K562 (cell line): Measurements from ENCODE around the gene ITGB2. TPM values are rescaled to one million over a fixed set of nuclear protein-coding genes. Genes with fewer than 3 reads are reported as not detected.

ENCODE experiments used
- CBX2 ChIP-seq: fragments of 200-600 bp; sonication (generic); IDR thresholded peaks from one replicate; pipeline ENCODE4 v1.6.1; 2012; ENCODE audit warnings: mild to moderate bottlenecking, low read length, inconsistent platforms; ENCODE audit not compliant: insufficient read depth, poor library complexity, severe bottlenecking
- CTBP1 ChIP-seq: fragments of 450-650 bp; IDR thresholded peaks from 2 replicates; pipeline ENCODE4 v1.6.1; 2016; ENCODE audit warnings: borderline replicate concordance
- ETV5 ChIP-seq: sonication (generic); formaldehyde crosslinking; IDR thresholded peaks from 2 replicates; pipeline ENCODE4 v1.4.0; 2020; ENCODE audit warnings: low read depth, mild to moderate bottlenecking, missing genetic modification reagents
- FOXJ2 ChIP-seq: fragments of 200-800 bp; sonication (Bioruptor generic); IDR thresholded peaks from 2 replicates; pipeline ENCODE4 v1.6.1; 2016; ENCODE audit warnings: missing genetic modification characterization, missing compliant biosample characterization
- GATAD2A ChIP-seq: fragments of 450-650 bp; IDR thresholded peaks from 2 replicates; pipeline ENCODE4 v1.6.1; 2017
- HSF4 ChIP-seq: fragments of 250-450 bp; sonication (Bioruptor Pico); IDR thresholded peaks from 2 replicates; pipeline ENCODE4 v2.1.2; 2022; ENCODE audit warnings: mild to moderate bottlenecking, moderate library complexity, borderline replicate concordance
- MAFG ChIP-seq: fragments of 450-650 bp; conservative IDR thresholded peaks from 2 replicates; pipeline ENCODE4 v1.6.1; 2016; ENCODE audit warnings: missing genetic modification characterization, missing compliant biosample characterization
- MEIS2 ChIP-seq: fragments of 450-650 bp; IDR thresholded peaks from 2 replicates; pipeline ENCODE4 v1.6.1; 2014; ENCODE audit warnings: mild to moderate bottlenecking; ENCODE audit not compliant: partially characterized antibody
- NFRKB ChIP-seq: fragments of 450-650 bp; IDR thresholded peaks from 2 replicates; pipeline ENCODE4 v1.6.1; 2016; ENCODE audit warnings: low read depth
- NR2C2 ChIP-seq, 2 experiments: fragments of 200-800 bp in 1 of 2; sonication (Bioruptor generic) in 1 of 2; sonication (generic) in 1 of 2; formaldehyde crosslinking in 1 of 2; IDR thresholded peaks; 2 replicates each; pipeline versions ENCODE4 v1.6.1 to v1.8.0; 2016 to 2022; ENCODE audit warnings: mild to moderate bottlenecking in 1 of 2, missing compliant biosample characterization in 1 of 2, missing genetic modification characterization in 1 of 2, missing genetic modification reagents in 1 of 2
- PTRF ChIP-seq: fragments of 450-650 bp; IDR thresholded peaks from 2 replicates; pipeline ENCODE4 v1.6.1; 2016; ENCODE audit warnings: mild to moderate bottlenecking, missing genetic modification characterization, missing compliant biosample characterization
- SMARCA5 ChIP-seq: fragments of 450-650 bp; IDR thresholded peaks from 2 replicates; pipeline ENCODE4 v1.6.1; 2016
- ZNF436 ChIP-seq: fragments of 250-450, 450-650 bp; sonication (Bioruptor Pico); formaldehyde crosslinking; IDR thresholded peaks from 2 replicates; pipeline ENCODE4 v1.7.0; 2020; ENCODE audit warnings: mild to moderate bottlenecking
- polyA plus RNA-seq, 8 experiments: library from polyadenylated mRNA; depleted of rRNA in 4 of 8; stranded (reverse) in 5 of 8; unstranded in 3 of 8; fragments of >200 nt; fragmentation: Nextera tagmentation in 2 of 8; fragmentation: Illumina TruSeq in 1 of 8; extraction: Ambion mirVana in 2 of 8; extraction: Trizol in 1 of 8; gene quantifications; 2 replicates each; pipeline versions ENCODE4 v1.2.1 to v1.2.3, GENCODE V29; 2011 to 2014; ENCODE audit warnings: inconsistent platforms in 1 of 8, missing spikeins in 1 of 8
- total RNA-seq, 7 experiments: library from RNA; depleted of rRNA in 6 of 7; stranded (reverse); fragments of >200 nt in 6 of 7; fragmentation: Illumina TruSeq in 2 of 7; extraction: Trizol in 2 of 7; gene quantifications; 2 replicates each; pipeline versions ENCODE4 v1.2.1 to v1.2.3, GENCODE V29; 2011 to 2021; ENCODE audit warnings: low replicate concordance in 1 of 7
- TF ChIP-seq, protein P1 (sequence below): sonication (generic); formaldehyde crosslinking; IDR thresholded peaks from 2 replicates; pipeline ENCODE4 v1.8.1; 2023; ENCODE audit warnings: mild to moderate bottlenecking, missing genetic modification reagents
- TF ChIP-seq, protein P2 (sequence below): fragments of 250-450 bp; sonication (Bioruptor Pico); IDR thresholded peaks from 2 replicates; pipeline ENCODE4 v1.5.0; 2020; ENCODE audit warnings: mild to moderate bottlenecking
- TF ChIP-seq, protein P3 (sequence below): fragments of 150-350 bp; conservative IDR thresholded peaks from 2 replicates; pipeline ENCODE4 v1.6.1; 2014; ENCODE audit warnings: low read length
- TF ChIP-seq, protein P4 (sequence below): fragments of 450-650 bp; formaldehyde crosslinking; IDR thresholded peaks from 2 replicates; pipeline ENCODE4 v1.4.0; 2020; ENCODE audit warnings: mild to moderate bottlenecking, moderate library complexity
- TF ChIP-seq, protein P5 (sequence below), 2 experiments: IDR thresholded peaks; 2 replicates each; pipeline ENCODE4 v1.6.1; 2012; ENCODE audit warnings: improper control_type of control experiment in 2 of 2, low read depth in 2 of 2, low read length in 2 of 2, borderline replicate concordance in 1 of 2

Gene ITGB2
- total and polyA plus RNA-seq, 9 of the 15 experiments (the other 6 are each of a cell fraction or from before 2014, with no cell fraction given): 0.07 to 1.3 (median 0.51) TPM; not detected in 2

DNA sequence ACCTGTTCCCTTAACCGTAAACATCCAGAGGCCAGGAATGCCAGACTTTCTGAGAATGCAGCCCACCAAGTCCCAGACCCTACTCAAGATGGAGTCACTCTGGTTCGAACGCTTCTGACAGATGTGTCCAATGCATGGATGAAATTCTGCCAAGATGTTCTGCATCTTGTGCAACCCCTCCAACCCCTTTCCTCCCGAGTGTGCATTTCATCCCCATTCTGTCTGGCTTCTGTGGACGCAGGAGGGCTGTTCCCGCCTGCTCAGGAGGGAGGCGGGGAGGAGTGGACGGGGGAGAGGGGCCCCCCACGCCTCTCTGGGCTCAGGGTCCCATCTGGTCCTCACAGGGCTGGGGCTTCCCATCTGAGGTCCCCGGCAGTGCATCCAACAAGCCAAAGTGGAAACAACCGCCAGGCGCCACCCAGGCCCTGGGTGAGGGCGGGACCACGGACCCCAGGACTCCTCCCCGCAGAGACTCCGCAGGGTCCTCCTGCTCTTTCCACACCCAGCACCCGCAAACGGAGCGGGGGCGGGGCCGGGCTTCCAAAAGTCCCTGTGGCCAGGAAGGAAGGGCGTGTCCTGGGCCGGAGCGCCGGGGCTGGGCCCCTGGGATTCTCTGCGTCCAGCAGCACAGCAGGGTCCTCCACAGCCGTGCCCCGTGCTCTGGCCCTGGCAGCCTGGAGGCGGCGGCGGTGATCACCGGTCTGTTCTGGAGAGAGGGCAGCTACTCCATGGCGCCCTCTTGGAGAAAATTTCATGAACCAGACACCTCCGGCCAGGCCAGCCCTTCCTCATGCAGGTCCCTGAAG, 75.1 kb downstream of the ITGB2 start (continued):
- TF ChIP-seq, protein P1, sequence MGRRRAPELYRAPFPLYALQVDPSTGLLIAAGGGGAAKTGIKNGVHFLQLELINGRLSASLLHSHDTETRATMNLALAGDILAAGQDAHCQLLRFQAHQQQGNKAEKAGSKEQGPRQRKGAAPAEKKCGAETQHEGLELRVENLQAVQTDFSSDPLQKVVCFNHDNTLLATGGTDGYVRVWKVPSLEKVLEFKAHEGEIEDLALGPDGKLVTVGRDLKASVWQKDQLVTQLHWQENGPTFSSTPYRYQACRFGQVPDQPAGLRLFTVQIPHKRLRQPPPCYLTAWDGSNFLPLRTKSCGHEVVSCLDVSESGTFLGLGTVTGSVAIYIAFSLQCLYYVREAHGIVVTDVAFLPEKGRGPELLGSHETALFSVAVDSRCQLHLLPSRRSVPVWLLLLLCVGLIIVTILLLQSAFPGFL (CRISPR knock-in tag): no peak
- peak; percentile 89 for TF ChIP-seq PTRF (tag)
- TF ChIP-seq ZNF436 (CRISPR knock-in tag): no peak
- peak; percentile 73 for TF ChIP-seq CTBP1
- TF ChIP-seq, protein P2, sequence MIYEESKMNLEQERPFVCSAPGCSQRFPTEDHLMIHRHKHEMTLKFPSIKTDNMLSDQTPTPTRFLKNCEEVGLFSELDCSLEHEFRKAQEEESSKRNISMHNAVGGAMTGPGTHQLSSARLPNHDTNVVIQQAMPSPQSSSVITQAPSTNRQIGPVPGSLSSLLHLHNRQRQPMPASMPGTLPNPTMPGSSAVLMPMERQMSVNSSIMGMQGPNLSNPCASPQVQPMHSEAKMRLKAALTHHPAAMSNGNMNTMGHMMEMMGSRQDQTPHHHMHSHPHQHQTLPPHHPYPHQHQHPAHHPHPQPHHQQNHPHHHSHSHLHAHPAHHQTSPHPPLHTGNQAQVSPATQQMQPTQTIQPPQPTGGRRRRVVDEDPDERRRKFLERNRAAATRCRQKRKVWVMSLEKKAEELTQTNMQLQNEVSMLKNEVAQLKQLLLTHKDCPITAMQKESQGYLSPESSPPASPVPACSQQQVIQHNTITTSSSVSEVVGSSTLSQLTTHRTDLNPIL (CRISPR knock-in tag): 0 out of 2 replicates have a peak, but pooled peaks have one; percentile 47
- 0 out of 2 replicates have a peak, but pooled peaks have one; percentile 73 for TF ChIP-seq HSF4
- no peak for TF ChIP-seq MEIS2
- TF ChIP-seq, protein P3, sequence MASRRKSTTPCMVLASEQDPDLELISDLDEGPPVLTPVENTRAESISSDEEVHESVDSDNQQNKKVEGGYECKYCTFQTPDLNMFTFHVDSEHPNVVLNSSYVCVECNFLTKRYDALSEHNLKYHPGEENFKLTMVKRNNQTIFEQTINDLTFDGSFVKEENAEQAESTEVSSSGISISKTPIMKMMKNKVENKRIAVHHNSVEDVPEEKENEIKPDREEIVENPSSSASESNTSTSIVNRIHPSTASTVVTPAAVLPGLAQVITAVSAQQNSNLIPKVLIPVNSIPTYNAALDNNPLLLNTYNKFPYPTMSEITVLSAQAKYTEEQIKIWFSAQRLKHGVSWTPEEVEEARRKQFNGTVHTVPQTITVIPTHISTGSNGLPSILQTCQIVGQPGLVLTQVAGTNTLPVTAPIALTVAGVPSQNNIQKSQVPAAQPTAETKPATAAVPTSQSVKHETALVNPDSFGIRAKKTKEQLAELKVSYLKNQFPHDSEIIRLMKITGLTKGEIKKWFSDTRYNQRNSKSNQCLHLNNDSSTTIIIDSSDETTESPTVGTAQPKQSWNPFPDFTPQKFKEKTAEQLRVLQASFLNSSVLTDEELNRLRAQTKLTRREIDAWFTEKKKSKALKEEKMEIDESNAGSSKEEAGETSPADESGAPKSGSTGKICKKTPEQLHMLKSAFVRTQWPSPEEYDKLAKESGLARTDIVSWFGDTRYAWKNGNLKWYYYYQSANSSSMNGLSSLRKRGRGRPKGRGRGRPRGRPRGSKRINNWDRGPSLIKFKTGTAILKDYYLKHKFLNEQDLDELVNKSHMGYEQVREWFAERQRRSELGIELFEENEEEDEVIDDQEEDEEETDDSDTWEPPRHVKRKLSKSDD: 0 out of 2 replicates have a peak, but pooled peaks have one; percentile 37
- no peak for TF ChIP-seq SMARCA5
- no peak for TF ChIP-seq MAFG
- TF ChIP-seq ETV5 (CRISPR knock-in tag): no peak
- no peak for TF ChIP-seq CBX2
- TF ChIP-seq NR2C2 (CRISPR knock-in tag; IDR thresholded peaks at IDR 0.05): no peak
- peak; percentile 60 for TF ChIP-seq NR2C2 (tag; IDR thresholded peaks at IDR 0.05)
- TF ChIP-seq, protein P4, sequence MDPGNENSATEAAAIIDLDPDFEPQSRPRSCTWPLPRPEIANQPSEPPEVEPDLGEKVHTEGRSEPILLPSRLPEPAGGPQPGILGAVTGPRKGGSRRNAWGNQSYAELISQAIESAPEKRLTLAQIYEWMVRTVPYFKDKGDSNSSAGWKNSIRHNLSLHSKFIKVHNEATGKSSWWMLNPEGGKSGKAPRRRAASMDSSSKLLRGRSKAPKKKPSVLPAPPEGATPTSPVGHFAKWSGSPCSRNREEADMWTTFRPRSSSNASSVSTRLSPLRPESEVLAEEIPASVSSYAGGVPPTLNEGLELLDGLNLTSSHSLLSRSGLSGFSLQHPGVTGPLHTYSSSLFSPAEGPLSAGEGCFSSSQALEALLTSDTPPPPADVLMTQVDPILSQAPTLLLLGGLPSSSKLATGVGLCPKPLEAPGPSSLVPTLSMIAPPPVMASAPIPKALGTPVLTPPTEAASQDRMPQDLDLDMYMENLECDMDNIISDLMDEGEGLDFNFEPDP (CRISPR knock-in tag): no peak
- TF ChIP-seq, protein P5, sequence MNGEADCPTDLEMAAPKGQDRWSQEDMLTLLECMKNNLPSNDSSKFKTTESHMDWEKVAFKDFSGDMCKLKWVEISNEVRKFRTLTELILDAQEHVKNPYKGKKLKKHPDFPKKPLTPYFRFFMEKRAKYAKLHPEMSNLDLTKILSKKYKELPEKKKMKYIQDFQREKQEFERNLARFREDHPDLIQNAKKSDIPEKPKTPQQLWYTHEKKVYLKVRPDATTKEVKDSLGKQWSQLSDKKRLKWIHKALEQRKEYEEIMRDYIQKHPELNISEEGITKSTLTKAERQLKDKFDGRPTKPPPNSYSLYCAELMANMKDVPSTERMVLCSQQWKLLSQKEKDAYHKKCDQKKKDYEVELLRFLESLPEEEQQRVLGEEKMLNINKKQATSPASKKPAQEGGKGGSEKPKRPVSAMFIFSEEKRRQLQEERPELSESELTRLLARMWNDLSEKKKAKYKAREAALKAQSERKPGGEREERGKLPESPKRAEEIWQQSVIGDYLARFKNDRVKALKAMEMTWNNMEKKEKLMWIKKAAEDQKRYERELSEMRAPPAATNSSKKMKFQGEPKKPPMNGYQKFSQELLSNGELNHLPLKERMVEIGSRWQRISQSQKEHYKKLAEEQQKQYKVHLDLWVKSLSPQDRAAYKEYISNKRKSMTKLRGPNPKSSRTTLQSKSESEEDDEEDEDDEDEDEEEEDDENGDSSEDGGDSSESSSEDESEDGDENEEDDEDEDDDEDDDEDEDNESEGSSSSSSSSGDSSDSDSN (IDR thresholded peaks at IDR 0.05; ENCODE audit: borderline replicate concordance in 1 of 2, low read depth in 2 of 2, low read length in 2 of 2): peak; percentile 52 to 84; a peak in 1 of 4 replicates
- TF ChIP-seq NFRKB: no peak
- TF ChIP-seq FOXJ2 (tag): no peak
- TF ChIP-seq GATAD2A: 0 out of 2 replicates have a peak, but pooled peaks have one; percentile 51
